ENCODE measurements around the gene SMIM5. TPM values are rescaled to one million over a fixed set of nuclear protein-coding genes. Genes with fewer than 3 reads are reported as not detected.
"Not testable (repeated sequence)": the region's sequence is repeated elsewhere in the genome, so short reads cannot be mapped to it uniquely, and the experiment has no call there.

SMIM5 gene
- polyA plus RNA-seq, 1 donor (not counting 4 experiments of a cell fraction or from before 2014, with no cell fraction given) = 0.24 TPM

- Histone ChIP-seq H4K20me1 (ENCODE audit: control insufficient read depth, extremely low read depth, insufficient read depth, low read length) (no peaks in the 10 kb centered on the region), H3K9me3 (ENCODE audit: control insufficient read depth, low read depth, low read length) (no peaks in the 10 kb centered on the region), H3K79me2 (ENCODE audit: control insufficient read depth, insufficient read depth, low read length) (no peaks in the 10 kb centered on the region), H3K9ac (ENCODE audit: control insufficient read depth, extremely low read depth, insufficient read depth, low read length) (no peak overlapping the region), H2AFZ (ENCODE audit: control insufficient read depth, low read length) (no peak overlapping the region), H3K4me3 (ENCODE audit: control insufficient read depth in 2 of 3, extremely low read depth in 1 of 3, insufficient read depth in 2 of 3, low read depth in 1 of 3, low read length in 3 of 3) (no peak overlapping the region), H3K9me1 (ENCODE audit: control insufficient read depth, extremely low read depth, insufficient read depth, low read length) (no peaks in the 10 kb centered on the region), H3K27ac (ENCODE audit: control insufficient read depth, insufficient read depth, low read length) (no peak overlapping the region), H3K27me3 (ENCODE audit: control insufficient read depth, extremely low read depth, insufficient read depth, low read length) (peaks cover 41% of the 10 kb centered on the region), H3K4me2 (ENCODE audit: control insufficient read depth, extremely low read depth, insufficient read depth, low read depth, low read length) (no peak overlapping the region), H3K4me1 (ENCODE audit: control insufficient read depth, extremely low read depth, insufficient read depth, low read length) (no peaks in the 10 kb centered on the region), H3K36me3 (ENCODE audit: control insufficient read depth in 2 of 2, extremely low read depth in 1 of 2, insufficient read depth in 2 of 2, low read length in 2 of 2) (no peaks in the 10 kb centered on the region)
- dilution Hi-C loops (cut with MboI; ENCODE audit: extremely low pct_ligation_motif_present, low sequenced_read_pairs) = no loop called here
- DNase-seq (ENCODE audit: low read depth, low spot score) = no peak
- TF ChIP-seq, protein P1, sequence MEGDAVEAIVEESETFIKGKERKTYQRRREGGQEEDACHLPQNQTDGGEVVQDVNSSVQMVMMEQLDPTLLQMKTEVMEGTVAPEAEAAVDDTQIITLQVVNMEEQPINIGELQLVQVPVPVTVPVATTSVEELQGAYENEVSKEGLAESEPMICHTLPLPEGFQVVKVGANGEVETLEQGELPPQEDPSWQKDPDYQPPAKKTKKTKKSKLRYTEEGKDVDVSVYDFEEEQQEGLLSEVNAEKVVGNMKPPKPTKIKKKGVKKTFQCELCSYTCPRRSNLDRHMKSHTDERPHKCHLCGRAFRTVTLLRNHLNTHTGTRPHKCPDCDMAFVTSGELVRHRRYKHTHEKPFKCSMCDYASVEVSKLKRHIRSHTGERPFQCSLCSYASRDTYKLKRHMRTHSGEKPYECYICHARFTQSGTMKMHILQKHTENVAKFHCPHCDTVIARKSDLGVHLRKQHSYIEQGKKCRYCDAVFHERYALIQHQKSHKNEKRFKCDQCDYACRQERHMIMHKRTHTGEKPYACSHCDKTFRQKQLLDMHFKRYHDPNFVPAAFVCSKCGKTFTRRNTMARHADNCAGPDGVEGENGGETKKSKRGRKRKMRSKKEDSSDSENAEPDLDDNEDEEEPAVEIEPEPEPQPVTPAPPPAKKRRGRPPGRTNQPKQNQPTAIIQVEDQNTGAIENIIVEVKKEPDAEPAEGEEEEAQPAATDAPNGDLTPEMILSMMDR (optimal IDR thresholded peaks at IDR 0.05 in 1 of 3, IDR thresholded peaks at IDR 0.05 in 1 of 3, conservative IDR thresholded peaks at IDR 0.05 in 1 of 3; ENCODE audit: extremely low read depth in 1 of 3, insufficient read depth in 2 of 3, low read length in 3 of 3) = no peak
- no peak for TF ChIP-seq EZH2 (IDR thresholded peaks at IDR 0.05; ENCODE audit: low read length)
- FAIRE-seq = no peak
Measured at GRCh38 chr17:75591722-75592302, 41.4 kb upstream of the SMIM5 start.

DNA sequence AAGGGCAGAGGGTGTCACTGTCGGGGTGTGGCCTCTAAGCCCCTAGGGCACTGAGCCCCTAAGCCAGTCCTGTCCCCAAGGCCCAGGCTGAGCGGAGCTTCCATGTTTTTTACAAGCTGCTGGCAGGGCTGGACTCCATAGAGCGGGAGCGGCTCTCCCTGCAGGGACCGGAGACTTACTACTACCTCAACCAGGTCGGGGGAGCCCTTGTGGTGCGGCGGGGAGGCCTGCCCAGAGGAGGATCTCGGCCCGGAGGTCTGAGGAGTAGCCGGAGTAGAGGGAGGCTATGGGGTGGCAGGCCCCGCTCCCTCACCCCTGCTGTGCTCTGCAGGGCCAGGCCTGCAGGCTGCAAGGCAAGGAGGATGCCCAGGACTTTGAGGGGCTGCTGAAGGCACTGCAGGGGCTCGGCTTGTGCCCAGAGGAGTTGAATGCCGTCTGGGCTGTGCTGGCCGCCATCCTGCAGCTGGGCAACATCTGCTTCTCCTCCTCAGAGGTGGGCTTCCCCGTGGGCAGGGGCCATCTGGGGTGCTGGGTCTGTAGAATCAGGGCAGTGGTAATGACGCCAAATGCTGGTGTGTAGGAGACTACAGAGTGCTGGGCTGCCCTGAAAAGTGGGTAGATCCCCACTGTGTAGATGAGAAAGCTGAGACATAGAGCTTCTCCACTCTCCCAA, 40.8 kb upstream of the SMIM5 start:
- H2AFZ ChIP-seq (ENCODE audit: control insufficient read depth, low read length) = no peak overlapping the region
- H3K4me1 ChIP-seq (ENCODE audit: control insufficient read depth, extremely low read depth, insufficient read depth, low read length) = no peaks in the 10 kb centered on the region
- FAIRE-seq = no peak
- no peak overlapping the region for H3K9ac ChIP-seq (ENCODE audit: control insufficient read depth, extremely low read depth, insufficient read depth, low read length)
- H3K9me1 ChIP-seq (ENCODE audit: control insufficient read depth, extremely low read depth, insufficient read depth, low read length) = no peaks in the 10 kb centered on the region
- H3K36me3 ChIP-seq (ENCODE audit: control insufficient read depth in 2 of 2, extremely low read depth in 1 of 2, insufficient read depth in 2 of 2, low read length in 2 of 2) = no peaks in the 10 kb centered on the region
- H3K79me2 ChIP-seq (ENCODE audit: control insufficient read depth, insufficient read depth, low read length) = no peaks in the 10 kb centered on the region
- H3K4me2 ChIP-seq (ENCODE audit: control insufficient read depth, extremely low read depth, insufficient read depth, low read depth, low read length) = no peak overlapping the region
- TF ChIP-seq, protein P1 (optimal IDR thresholded peaks at IDR 0.05 in 1 of 3, IDR thresholded peaks at IDR 0.05 in 1 of 3, conservative IDR thresholded peaks at IDR 0.05 in 1 of 3; ENCODE audit: extremely low read depth in 1 of 3, insufficient read depth in 2 of 3, low read length in 3 of 3) = no peak
- TF ChIP-seq EZH2 (IDR thresholded peaks at IDR 0.05; ENCODE audit: low read length) = no peak
- dilution Hi-C loops (cut with MboI; ENCODE audit: extremely low pct_ligation_motif_present, low sequenced_read_pairs) = no loop called here
- H4K20me1 ChIP-seq (ENCODE audit: control insufficient read depth, extremely low read depth, insufficient read depth, low read length) = no peaks in the 10 kb centered on the region
- no peaks in the 10 kb centered on the region for H3K9me3 ChIP-seq (ENCODE audit: control insufficient read depth, low read depth, low read length)
- H3K27me3 ChIP-seq (ENCODE audit: control insufficient read depth, extremely low read depth, insufficient read depth, low read length) = peaks cover 35% of the 10 kb centered on the region
- no peak overlapping the region for H3K27ac ChIP-seq (ENCODE audit: control insufficient read depth, insufficient read depth, low read length)
- no peak for DNase-seq (ENCODE audit: low read depth, low spot score)
- H3K4me3 ChIP-seq (ENCODE audit: control insufficient read depth in 2 of 3, extremely low read depth in 1 of 3, insufficient read depth in 2 of 3, low read depth in 1 of 3, low read length in 3 of 3) = no peak overlapping the region

DNA sequence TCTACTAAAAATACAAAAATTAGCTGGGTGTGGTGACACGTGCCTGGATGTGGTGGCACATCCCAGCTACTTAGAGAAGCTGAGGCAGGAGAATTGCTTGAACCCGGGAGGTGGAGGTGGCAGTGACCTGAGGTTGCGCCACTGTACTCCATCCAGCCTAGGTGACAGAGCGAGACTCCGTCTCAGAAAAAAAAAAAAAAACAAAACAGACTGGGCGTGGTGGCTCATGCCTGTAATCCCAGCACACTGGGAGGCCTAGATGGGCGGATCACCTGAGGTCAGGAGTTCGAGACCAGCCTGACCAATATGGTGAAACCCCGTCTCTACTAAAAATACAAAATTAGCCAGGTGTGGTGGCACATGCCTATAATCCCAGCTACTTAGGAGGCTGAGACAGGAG, 39.8 kb upstream of the SMIM5 start:
- H3K4me3 ChIP-seq (ENCODE audit: control insufficient read depth in 2 of 3, extremely low read depth in 1 of 3, insufficient read depth in 2 of 3, low read depth in 1 of 3, low read length in 3 of 3); dilution Hi-C loops (cut with MboI; ENCODE audit: extremely low pct_ligation_motif_present, low sequenced_read_pairs); H4K20me1 ChIP-seq (ENCODE audit: control insufficient read depth, extremely low read depth, insufficient read depth, low read length); H3K79me2 ChIP-seq (ENCODE audit: control insufficient read depth, insufficient read depth, low read length); H3K4me1 ChIP-seq (ENCODE audit: control insufficient read depth, extremely low read depth, insufficient read depth, low read length); FAIRE-seq; H3K9me1 ChIP-seq (ENCODE audit: control insufficient read depth, extremely low read depth, insufficient read depth, low read length); H2AFZ ChIP-seq (ENCODE audit: control insufficient read depth, low read length); H3K4me2 ChIP-seq (ENCODE audit: control insufficient read depth, extremely low read depth, insufficient read depth, low read depth, low read length); H3K9ac ChIP-seq (ENCODE audit: control insufficient read depth, extremely low read depth, insufficient read depth, low read length); H3K9me3 ChIP-seq (ENCODE audit: control insufficient read depth, low read depth, low read length); H3K27ac ChIP-seq (ENCODE audit: control insufficient read depth, insufficient read depth, low read length); H3K36me3 ChIP-seq (ENCODE audit: control insufficient read depth in 2 of 2, extremely low read depth in 1 of 2, insufficient read depth in 2 of 2, low read length in 2 of 2); DNase-seq (ENCODE audit: low read depth, low spot score): not testable (repeated sequence)
- peaks cover 26% of the 10 kb centered on the region for H3K27me3 ChIP-seq (ENCODE audit: control insufficient read depth, extremely low read depth, insufficient read depth, low read length)

Data from keratinocyte (primary cell).